IPS-18c (cell line): ENCODE measurements around the gene GLCE.

Experiments
- H3K4me3 ChIP-seq: 2 replicates; pipeline ENCODE4 v1.7.0; 2013; ENCODE audit warnings: low read depth, mild to moderate bottlenecking, low read length, moderate library complexity; ENCODE audit not compliant: insufficient read depth
- H3K9me3 ChIP-seq: one replicate; pipeline ENCODE4 v1.6.1; 2013; ENCODE audit warnings: mild to moderate bottlenecking, low read length, moderate library complexity; ENCODE audit not compliant: control insufficient read depth, insufficient read depth

The GLCE gene

GRCh38 chr15:69132977-69133861 lies 27.2 kb upstream of the GLCE start:
- Histone ChIP-seq H3K4me3 (no peak overlapping the region), H3K9me3 (peaks cover 4% of the 10 kb centered on the region)

- Histone ChIP-seq H3K9me3 (peaks cover 4% of the 10 kb centered on the region), H3K4me3 (no peak overlapping the region)
Observed at GRCh38 chr15:69133862-69134519, 26.4 kb upstream of the GLCE start.

- peaks cover 4% of the 10 kb centered on the region for H3K9me3 ChIP-seq
- no peak overlapping the region for H3K4me3 ChIP-seq
Observed at GRCh38 chr15:69134791-69135190, 25.6 kb upstream of the GLCE start.

GRCh38 chr15:69135499-69135898 lies 24.9 kb upstream of the GLCE start:
- H3K9me3 ChIP-seq = peaks cover 4% of the 10 kb centered on the region
- H3K4me3 ChIP-seq = no peak overlapping the region

- Histone ChIP-seq H3K9me3 (peaks cover 4% of the 10 kb centered on the region), H3K4me3 (no peak overlapping the region)
Observed at GRCh38 chr15:69138963-69139362, 21.5 kb upstream of the GLCE start.

- peaks cover 4% of the 10 kb centered on the region for H3K9me3 ChIP-seq
- H3K4me3 ChIP-seq = no peak overlapping the region
Observed at GRCh38 chr15:69140306-69140705, 20.1 kb upstream of the GLCE start.

- no peaks in the 10 kb centered on the region for H3K9me3 ChIP-seq
Observed at GRCh38 chr15:69141286-69141701, 19.1 kb upstream of the GLCE start.

GRCh38 chr15:69141833-69142232 lies 18.6 kb upstream of the GLCE start:
- H3K9me3 ChIP-seq = no peaks in the 10 kb centered on the region
- H3K4me3 ChIP-seq = no peak overlapping the region

More at GRCh38 chr15:69141286-69141701, 19.1 kb upstream of the GLCE start:
- H3K4me3 ChIP-seq = no peak overlapping the region

- Histone ChIP-seq H3K9me3 (no peaks in the 10 kb centered on the region), H3K4me3 (no peak overlapping the region)
Observed at GRCh38 chr15:69143756-69144436, 16.5 kb upstream of the GLCE start.

GRCh38 chr15:69144530-69144929 lies 15.9 kb upstream of the GLCE start:
- H3K4me3 ChIP-seq = no peak overlapping the region
- H3K9me3 ChIP-seq = no peaks in the 10 kb centered on the region

GRCh38 chr15:69145149-69145693 lies 15.2 kb upstream of the GLCE start:
- Histone ChIP-seq H3K9me3 (no peaks in the 10 kb centered on the region), H3K4me3 (no peak overlapping the region)

- H3K4me3 ChIP-seq = no peak overlapping the region
- no peaks in the 10 kb centered on the region for H3K9me3 ChIP-seq
Observed at GRCh38 chr15:69145694-69146492, 14.5 kb upstream of the GLCE start.

- no peak overlapping the region for H3K4me3 ChIP-seq
Observed at GRCh38 chr15:69146724-69147435, 13.6 kb upstream of the GLCE start.

GRCh38 chr15:69148465-69148864 lies 12.0 kb upstream of the GLCE start:
- no peak overlapping the region for H3K4me3 ChIP-seq
- H3K9me3 ChIP-seq = no peaks in the 10 kb centered on the region

More at GRCh38 chr15:69146724-69147435, 13.6 kb upstream of the GLCE start:
- no peaks in the 10 kb centered on the region for H3K9me3 ChIP-seq

GRCh38 chr15:69149163-69149562 lies 11.3 kb upstream of the GLCE start:
- no peaks in the 10 kb centered on the region for H3K9me3 ChIP-seq
- H3K4me3 ChIP-seq = no peak overlapping the region

GRCh38 chr15:69149803-69150202 lies 10.6 kb upstream of the GLCE start:
- no peak overlapping the region for H3K4me3 ChIP-seq
- no peaks in the 10 kb centered on the region for H3K9me3 ChIP-seq
